ENCODE results near the gene ST3GAL2.

DNA sequence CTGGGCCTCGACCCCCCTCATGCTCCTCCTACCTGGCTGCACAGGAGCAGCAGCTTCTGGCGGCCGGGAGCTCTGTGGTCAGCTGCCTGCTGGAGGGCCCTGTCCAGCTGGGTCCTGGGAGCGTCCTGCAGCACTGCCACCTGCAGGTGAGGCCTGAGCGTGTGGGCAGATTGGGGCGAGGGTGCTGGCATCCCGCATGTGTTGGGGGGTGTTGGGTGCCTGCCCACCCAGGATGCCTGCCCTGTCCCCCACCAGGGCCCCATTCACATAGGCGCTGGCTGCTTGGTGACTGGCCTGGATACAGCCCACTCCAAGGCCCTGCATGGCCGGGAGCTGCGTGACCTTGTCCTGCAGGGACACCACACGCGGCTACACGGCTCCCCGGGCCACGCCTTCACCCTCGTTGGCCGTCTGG lies 32.0 kb upstream of the ST3GAL2 start:
- no peak for TF ChIP-seq YY1 (IDR thresholded peaks at IDR 0.05; ENCODE audit: insufficient read depth, insufficient read length)
- no peak for TF ChIP-seq SUZ12 (IDR thresholded peaks at IDR 0.05; ENCODE audit: extremely low read depth, insufficient read depth, insufficient read length)
